HG03095 (cell line): Measurements from ENCODE around the gene PRDM15.

Experiments
- ATAC-seq: cut with Tn5 transposase; IDR thresholded peaks from one replicate; pipeline ENCODE4 v1.9.1; 2021; ENCODE audit warnings: moderate library complexity; ENCODE audit not compliant: unreplicated experiment

The PRDM15 gene

DNA sequence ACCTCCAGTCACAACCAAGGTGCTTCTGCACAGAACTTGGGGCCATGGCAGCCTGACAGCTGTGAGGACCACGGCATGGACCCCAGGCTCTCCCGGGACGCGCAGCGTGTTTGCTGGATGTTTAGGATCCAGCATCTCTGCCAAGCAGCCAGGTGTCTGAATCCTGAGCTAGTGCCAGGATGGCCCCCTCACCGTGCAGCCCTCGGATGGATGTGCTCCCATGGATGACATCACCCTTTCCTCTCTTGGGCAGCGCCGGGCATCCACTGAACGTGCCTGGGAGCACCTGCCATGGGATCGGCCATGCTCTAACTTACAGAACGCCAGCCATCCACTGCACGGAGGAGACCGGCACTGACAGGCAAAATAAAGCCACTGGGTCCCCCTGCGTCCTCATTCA, 53.9 kb downstream of the PRDM15 start:
- ATAC-seq, result no peak

DNA sequence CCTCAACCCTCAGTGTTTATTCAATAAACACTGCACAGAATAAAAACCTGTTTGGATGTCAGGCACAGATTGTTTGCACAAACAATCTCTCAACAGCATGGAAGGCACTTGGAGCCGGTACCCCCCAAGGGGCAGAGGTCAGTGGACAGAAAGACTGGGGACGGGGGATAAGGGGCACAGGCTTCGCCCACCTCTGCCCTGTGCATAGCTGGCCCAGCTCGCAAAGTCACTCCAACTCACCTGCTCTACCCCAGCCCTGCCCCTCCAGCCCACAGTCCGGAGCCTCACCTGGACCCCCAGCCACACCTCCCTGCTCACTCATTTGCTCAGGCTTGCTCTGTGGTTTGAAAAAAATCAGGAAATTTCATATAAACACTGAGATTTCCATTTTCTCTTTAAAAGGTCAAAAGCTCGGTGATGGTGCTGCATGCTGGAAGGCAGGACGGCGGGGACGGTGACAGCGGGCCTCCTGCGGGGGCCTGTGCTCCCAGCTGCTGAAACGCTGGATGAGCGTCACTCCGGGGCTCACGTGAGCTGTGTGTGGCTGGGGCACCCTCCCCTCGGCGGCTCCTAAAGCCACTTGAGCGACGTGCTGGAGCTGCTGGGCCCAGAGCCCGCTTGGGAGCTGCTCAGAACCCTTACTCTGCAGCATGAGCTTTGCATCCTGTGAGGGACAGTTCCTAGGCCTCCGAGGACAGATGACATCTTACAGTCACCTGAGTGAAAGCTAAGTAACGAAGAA, 54.5 kb downstream of the PRDM15 start:
- no peak for ATAC-seq

DNA sequence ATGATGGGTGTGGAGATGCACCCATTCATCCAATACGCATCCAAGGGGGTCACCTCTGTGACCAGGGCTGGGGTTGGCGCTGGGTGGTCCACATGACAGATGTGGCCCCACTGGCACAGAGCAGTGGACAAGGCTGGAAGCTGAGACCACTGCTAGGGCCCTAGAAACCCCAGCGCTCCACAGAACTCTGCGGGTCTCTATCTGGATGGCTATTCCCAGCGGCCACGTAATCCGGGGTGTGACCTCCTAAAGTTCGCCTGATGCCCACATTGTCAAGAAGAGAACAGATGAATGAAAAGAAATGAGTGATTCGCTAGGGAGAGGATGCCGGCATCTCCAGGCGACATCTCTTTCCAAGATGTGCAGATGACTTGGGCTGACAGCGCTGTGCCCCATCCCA, 55.2 kb downstream of the PRDM15 start:
- no peak for ATAC-seq

DNA sequence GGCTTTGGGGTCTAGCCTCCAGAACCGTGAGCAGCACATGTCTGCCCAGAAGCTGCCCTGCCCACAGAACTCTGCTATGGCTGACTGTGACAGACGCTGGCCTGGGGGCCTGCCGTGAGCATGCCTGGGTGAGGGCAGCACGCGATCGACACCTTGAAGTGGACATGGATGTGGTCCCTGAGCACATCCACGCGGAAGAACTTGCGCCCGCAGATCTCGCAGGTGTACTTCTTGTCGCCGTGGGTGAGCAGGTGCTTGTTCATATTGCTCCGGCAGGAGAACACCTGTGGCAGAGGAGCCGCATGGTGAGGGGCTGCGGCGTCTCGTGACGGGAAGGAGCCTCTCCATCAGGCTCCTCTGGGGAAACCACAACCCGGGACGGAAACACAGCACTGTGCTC, 56.0 kb downstream of the PRDM15 start:
- ATAC-seq, result no peak

DNA sequence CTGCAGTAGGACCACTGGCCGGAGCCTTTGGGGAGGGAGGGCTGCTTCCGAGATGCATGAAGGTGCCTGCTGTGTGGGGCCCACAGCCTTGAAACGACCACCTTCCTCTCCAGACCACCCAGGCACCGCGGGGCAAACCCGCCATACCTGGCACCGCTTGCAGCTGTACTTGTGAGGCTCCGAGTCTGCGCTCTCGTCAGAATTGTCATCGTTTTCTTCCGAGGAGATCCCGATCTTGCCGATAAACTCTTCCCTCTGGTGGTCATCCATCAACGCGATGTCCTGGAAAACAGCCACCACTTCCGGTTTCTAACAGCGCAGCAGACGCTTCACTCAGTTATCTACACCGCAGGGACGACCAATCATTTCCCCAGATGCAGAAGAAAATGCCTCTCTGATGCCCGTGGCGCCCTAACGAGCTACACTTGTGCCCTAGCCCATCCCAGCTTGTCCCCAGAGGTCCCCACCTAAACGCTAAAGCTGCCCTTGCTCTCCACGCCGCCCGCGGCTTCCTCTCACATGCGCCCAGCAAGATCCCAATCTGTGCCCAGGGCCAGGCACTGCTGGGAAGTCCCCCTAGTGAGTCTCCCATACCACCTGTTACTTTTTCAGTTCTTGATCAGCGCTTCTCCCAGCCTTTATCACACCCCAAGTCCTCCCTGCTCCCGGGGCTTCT, 57.2 kb downstream of the PRDM15 start:
- no peak for ATAC-seq

DNA sequence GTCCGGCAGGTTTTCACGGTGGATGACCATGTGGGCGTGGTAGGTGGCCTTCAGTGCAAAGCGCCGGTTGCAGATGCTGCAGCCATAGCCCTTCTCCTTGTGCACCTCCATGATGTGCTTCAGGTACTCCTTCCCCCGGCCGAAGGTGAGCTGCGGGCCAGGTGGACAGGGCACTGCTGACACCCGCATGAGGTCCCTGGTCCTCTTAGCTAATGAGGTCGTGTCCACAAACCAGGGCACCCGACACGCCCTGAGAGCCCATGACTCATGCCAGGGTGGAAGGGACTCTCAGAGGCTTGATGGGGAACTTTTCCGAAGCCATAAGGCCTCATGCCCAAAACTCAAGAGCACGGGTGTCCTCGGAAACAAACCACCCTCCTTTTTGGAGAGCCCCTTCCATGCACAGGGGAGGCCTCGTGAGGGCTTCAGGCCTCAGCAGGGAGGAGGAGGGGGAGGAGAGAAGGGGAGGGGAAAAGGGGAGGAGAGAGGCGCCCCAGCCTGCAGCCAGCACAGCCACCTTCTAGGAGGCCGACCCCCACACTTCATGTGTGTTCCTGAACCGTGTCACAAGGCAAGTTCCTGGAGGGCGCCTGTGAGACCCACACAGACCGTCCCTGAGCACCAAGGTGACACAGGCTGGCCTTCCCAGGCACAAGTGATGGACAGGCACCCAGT, 57.9 kb downstream of the PRDM15 start:
- no peak for ATAC-seq

DNA sequence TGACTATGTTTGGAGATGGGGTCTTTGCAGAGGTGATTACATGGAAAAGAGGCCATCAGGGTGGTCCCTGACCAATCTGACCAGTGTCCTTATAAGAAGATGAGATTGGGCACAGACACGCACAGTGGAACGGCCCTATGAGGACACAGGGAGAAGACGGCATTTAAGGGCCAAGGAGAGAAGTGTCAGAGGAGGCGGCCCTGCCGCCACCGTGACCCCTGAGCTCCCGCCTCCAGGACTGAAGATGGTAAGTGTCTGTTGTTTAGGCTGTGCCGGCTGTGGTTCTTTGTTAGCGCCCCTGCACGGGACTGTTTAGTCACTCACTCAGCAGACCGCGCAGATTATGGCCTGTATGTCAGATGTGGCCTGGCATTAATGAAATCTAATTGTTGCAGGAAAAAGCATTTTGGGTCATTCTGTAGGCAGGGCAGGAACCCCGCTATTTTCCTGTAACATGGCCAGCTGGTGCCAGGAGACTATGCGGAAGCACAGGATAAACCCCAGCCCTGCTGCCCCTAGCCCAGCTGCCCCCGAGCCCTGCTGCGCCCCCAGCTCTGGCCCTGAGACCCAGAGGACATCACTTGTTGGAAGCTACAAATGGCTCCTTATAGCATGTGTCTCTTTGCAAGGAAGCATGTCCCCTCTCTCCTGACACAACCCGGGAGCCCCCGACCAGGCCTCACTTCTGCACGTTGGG, 58.6 kb downstream of the PRDM15 start:
- no peak for ATAC-seq

DNA sequence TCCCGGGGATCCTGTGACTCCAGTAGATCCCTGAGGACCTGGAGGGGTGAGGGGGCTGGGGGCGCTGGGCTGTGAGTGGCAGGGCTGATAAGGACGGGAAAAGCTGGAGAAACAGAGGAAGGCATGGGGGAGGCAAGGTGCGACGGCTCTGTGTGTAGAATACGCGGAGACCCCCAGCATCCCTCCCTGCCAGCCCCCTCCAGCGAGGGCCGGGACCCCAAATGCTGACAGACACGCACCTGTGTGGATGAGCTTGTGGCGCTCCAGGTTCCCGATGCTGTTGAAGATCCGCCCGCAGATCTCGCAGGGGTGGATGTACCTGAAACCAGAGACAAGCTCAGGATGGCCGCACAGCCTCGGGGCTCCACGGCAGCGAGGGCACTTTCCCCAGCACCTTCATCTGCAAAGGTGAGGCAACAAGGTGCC, 59.3 kb downstream of the PRDM15 start:
- ATAC-seq, result no peak

DNA sequence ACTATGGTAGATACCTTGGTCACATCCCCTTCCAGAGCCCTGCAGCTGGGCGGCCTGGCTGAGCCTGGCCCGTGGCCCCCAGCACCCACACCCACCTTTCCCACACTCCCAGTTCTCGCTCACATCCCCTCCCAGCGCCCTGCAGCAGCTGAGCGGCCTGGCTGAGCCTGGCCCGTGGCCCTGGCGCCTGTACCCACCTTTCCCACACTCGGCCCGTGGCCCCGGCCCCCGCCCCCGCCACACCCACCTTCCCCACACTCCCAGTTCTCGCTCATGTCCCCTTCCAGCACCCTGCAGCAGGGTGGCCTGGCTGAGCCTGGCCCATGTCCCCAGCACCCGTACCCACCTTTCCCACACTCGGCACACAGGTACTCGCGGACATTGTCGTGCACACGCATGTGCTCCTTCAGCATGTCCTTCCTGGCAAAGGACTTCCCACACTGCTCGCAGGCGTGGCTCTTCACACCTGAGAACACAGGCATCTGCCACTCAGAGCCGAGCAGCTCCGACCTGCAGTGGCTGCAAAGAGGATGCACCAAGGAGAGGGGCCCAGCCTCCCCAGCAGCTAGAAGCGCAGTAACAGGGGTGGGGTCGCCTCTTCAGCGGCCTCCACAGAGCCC, 59.8 kb downstream of the PRDM15 start:
- no peak for ATAC-seq

DNA sequence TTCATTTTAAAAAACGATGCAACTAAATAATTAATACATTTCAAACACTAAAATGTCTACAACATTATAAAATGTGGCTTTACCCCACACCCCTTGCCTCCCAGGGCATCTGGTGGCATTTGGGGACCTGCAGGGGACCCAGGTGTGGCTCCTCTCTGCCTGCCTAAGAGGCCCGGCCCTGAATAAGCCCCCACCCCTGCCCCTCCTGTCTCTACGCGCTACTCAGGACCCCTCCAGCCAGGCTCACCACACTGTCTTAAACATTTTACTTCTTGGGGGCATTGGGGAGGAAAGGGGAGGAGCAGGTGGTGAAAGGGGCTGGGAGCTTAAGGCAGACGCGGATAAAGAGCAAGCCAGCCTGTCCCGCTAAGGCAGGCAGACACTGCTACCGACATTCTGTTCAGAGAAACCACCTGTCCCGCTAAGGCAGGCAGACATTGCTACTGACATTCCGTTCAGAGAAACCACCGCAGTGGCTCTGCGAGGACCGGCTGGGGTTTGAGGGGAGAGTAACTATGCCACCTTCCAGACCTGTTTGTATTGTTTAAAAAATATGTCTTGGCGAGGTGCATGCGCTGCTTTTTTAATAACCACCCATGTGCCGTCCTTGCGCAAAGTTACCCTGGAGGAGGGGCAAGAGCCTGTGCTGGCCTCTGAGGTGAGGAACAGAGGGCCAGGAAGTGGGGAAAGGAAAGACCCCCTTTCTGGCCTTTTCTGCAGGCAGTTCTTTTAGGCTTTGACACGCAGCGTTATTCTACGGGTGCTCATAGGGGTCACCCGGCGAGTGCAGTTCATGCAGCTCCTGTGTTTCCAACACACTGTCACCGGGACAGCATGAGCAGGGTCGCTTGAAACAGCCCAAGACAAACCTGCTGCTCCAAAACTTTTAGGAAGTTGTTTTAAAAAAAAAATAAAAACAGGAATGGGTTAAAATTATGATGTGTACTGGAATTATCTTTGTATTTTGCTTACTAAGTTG, 61.0 kb downstream of the PRDM15 start:
- no peak for ATAC-seq

DNA sequence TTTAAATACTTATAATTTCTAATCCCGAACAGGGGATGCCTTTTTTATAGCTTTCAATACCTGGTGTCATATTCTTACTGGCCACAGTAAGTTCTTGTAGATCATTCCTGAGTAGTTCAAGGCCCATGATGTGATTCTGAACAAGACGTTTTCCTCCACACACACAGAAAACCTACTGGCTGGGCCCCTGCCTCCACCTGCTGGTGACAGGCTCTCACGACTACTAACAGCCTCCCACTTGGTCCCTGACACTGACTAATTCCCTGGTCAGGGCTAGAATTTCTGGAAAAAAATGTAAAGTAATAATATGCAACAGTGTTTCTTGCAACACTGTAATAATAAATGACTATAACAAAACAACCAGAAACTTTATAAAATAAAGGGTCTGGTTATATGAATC, 61.9 kb downstream of the PRDM15 start:
- no peak for ATAC-seq

DNA sequence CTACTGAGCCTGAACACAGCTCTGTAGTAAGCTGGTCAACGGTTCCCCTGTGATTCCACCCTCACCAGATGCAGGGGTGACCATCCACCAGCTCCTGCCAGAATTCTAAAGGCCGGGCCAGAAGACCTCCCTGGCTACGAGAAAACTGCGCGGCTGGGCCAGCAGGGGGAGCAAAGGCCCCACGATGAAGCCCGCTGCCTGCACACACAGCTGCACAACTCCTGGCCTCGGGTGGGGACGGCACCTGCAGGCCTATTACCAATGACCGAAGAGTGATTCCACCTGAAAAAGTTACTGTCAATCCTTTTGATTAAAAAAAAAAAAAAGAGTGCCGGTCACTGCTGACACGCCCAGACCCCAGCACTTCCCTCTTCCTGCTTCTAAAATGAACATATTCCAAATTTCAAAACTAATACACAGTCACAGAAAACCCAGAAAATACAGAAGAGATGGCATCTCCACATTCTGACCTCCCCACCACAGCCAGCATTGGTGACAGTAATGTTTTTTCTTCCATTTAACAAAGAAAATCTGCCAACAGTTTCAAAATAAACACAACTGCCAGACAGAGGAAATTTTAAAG, 62.5 kb downstream of the PRDM15 start:
- peak; percentile 55 for ATAC-seq

DNA sequence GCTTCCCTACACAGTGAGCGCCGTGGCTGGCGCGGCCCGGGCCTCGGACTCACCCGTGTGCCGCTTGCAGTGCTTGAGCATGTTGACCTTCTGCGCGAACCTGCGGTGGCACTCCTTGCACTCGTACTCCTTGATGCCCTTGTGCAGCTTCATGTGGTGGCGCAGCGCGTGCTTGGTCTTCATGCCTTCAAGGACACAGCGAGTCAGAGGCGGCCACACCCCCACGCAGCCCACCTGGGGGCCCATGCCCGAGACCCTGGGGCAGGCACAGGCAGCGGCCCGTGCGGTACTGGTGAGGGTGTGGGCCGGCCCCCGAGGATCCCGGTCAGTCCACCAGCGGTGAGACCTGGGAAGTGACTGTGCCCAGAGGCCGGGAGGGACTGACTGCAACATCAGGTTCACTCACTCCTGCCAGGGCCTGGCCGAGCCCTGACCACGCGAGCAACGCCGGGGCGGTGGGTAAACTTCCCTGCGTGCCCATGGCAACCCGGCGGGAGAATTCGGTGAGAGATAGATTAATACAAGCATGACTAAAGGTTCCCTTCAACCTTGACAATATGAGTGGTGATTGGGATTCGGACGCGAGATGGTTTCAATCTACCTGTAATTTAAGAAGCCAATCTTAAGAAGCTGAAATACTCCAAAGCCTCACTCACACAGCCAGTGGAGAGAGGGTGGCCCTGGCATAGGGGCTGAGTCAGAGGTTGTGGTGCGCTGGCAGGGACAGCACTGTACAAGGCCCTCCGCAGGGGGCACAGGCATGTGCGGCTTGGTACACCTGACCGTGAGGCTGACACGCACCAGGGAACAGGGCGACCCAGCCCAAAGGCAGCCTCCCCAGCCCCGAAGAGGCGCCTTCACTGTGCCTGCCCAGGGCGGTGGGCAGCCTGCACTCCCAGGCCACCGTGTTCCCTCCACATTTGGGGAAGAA, 63.2 kb downstream of the PRDM15 start:
- ATAC-seq, result no peak

DNA sequence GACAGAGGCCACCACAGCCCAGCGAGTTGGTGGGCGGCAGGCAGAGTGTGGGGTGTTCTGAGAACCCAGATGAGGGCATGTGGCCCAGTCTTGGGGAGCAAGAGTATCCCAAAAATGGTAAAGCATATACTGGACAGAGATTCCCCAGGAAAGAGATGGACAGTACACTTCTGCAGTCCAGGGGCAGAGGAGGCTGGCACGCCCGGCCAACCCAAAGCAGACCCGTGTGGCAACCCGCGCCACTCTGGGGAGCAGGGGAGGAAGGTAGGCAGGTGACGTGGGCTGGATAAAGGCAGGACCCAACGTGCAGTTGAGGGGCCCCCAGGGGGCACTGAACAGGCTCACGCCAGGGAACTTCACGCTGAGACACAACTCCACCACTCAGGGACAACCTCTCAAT, 65.9 kb downstream of the PRDM15 start:
- ATAC-seq, result no peak

DNA sequence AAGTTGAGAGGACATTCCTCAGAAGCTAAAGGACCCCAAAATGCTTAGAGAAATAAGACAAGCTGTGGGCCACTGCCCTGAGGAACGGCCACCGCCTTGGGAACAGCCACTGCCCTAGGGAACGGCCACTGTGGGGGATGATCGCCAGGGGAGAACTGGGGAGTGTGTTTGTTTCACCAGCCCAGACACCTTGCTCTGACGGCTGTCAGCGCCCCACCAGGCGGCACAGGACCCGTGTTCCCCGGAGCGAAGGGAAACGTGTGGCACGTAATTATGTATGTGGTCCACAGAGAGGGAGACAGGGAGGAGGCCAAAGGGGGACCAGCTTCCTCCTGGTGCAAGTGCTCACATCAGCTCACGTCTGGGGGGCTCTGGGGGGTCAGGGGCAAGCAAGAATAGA, 66.5 kb downstream of the PRDM15 start:
- no peak for ATAC-seq

DNA sequence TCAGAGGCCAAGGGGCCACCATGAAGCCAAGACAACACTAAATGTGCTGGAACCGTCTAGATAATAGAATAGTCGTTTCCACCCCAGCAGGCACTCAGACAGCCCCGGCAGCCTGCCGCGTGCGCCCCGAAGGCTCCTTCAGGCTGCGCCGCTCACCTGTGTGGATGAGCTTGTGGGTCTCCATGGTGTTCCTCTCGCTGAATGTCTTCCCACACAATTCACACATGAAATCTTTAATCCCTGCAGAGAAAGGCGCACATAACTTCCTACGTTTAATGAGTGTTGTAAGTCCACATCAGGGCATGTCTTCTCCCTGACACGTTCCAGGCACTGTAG, 68.6 kb downstream of the PRDM15 start:
- no peak for ATAC-seq

DNA sequence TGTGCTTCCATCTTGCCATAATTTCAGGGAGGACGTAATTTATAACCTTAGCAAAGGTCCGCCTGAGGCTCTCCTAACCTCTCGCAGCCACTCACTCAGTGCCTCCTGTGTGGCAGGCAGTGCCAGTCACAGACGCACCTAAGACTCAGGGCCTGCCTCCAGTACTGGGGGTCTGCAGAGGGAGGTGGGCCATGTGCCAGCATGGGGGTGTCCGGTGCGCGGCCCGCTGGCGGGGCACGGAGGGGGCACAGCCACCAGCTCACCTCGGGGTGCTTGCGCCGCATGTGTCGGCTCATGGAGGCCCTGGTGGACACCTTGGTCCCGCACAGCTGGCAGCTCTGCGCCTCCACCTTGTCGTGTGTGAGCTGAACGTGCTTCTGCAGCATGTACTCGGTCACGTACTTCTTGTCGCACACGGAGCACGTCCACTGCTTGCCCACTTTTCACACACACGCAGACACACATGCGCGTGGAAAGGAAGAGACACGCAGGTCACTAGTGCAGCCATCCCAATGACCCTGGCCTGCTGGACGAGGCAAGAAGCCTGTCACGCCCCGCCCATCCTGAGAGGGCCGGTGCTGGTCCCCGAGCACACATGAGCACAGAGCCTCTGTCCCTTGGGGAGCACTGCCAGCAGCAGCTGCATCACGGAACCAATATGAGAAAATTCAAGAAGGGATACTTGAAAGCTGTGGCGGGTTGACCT, 69.1 kb downstream of the PRDM15 start:
- no peak for ATAC-seq

DNA sequence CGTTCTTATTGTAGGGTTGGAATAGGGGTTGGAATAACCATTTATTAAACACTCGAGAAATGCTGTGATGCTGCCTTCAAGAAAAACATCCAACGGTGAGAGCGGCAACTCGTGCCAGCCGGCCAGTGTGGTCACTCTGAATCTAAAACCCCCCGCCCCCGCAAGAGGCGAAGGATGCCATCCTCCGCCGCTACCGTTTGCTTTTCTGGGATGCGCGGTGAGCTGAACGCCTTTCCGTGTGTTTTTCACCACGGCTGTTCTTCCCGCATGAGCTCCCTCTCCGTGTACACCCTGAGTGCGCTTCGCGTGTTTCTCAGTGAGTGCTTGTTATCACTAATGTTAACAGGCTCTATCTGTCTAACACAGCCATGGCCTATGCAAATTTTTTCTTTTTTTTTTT, 70.3 kb downstream of the PRDM15 start:
- no peak for ATAC-seq
